ENCODE results near the gene TMEM100. TPM values are rescaled to one million over a fixed set of nuclear protein-coding genes. Genes with fewer than 3 reads are reported as not detected.

Gene TMEM100
- total RNA-seq, 1 donor from 2014 or later: 15.5 TPM

Other genes with a start within 250 kb of the TMEM100 start
- gene SMIM36, start 211.4 kb downstream of the TMEM100 start, total RNA-seq: not detected
- gene PCTP, start 28.2 kb upstream of the TMEM100 start, total RNA-seq: 19.1 TPM